ENCODE results near the gene C17orf107.

Gene C17orf107

DNA sequence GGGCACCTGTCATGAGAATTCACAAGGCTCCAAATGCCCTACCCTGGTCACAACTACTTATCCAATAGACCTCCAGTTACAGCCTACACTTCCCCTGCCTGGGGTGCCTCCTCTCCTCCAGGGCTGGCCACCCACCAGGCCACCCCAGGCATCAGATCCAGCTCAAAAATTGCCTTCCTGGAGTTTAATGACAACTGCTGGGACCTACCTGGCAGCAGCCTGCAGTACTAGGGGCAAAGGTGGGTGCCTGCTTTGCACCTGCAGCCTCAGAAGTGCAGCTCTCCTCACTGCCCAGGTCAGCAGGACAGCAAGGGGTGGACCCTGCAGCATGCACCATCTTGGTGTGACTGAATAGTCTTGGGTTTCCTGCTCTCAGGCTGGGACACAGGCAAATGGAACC lies 36.3 kb downstream of the C17orf107 start:
- no peak for DNase-seq (ENCODE audit: low read depth)

- DNase-seq (ENCODE audit: low read depth): no peak
Observed at GRCh38 chr17:4936436-4936835, 37.1 kb downstream of the C17orf107 start.

DNA sequence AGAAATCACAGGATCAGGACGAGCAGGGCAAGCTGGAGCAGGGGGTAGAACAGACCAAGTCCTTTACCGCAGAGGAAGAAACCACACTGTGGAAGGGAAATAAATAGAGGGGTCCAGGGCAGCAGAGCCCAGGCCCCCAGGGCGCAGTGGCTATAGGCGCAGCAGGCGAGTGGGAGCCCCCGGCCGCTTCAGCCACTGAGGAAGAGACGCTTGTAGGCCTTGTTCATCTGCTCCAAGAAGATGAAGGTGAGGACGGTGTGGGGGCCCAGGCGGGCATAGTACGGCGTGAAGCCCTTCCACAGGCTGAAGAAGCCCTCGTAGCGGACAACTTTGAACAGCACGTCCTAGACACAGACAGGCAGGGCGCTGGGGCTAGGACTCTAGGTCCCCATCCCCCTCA lies 38.2 kb downstream of the C17orf107 start:
- DNase-seq (ENCODE audit: low read depth): no peak

DNA sequence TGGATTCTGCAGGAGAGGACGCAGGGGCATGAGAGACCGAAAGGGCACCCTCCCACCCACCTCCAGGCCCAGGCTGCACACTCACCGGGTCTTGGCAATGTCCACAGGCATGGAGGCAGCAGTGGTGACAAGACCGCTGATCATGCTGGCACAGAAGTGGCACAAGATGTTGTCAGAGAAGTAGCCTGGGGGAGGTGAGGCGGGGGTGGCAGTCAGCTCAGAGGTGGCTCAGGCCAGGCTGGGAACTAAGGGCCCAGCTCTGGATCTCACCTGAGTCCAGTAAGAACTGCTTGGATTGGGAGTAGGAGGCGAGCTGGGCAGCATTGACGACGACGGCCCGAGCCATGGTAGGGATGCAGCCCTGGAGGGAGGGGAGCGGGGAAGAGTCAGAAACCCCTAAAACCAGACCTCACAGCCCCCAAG lies 38.7 kb downstream of the C17orf107 start:
- DNase-seq (ENCODE audit: low read depth): no peak

GRCh38 chr17:4938688-4939545 lies 39.6 kb downstream of the C17orf107 start:
- no peak for DNase-seq (ENCODE audit: low read depth)

DNA sequence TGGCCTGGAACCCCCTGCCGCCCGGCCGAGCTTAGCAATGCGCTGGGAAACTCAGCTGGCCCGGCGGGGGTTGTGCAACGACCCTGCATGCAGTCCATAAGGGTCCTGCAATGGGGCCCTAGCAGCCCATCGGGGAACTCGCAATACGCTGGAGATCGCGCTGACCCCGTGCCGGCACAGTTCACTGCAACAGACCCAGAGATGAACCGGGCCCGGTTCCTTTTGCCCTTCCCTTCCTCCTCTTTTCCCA lies 40.1 kb downstream of the C17orf107 start:
- DNase-seq (ENCODE audit: low read depth): no peak

GRCh38 chr17:4939796-4940554 lies 40.6 kb downstream of the C17orf107 start, which contains the start of the genes RNF167 and SLC25A11:
Gene RNF167 (plus strand): TSS chr17:4940268. CDS start chr17:4940910, 642 bp downstream.
Gene SLC25A11 (minus strand): TSS chr17:4940046. CDS start chr17:4939910, 136 bp downstream.
- peak; percentile 94 for DNase-seq (ENCODE audit: low read depth)

DNA sequence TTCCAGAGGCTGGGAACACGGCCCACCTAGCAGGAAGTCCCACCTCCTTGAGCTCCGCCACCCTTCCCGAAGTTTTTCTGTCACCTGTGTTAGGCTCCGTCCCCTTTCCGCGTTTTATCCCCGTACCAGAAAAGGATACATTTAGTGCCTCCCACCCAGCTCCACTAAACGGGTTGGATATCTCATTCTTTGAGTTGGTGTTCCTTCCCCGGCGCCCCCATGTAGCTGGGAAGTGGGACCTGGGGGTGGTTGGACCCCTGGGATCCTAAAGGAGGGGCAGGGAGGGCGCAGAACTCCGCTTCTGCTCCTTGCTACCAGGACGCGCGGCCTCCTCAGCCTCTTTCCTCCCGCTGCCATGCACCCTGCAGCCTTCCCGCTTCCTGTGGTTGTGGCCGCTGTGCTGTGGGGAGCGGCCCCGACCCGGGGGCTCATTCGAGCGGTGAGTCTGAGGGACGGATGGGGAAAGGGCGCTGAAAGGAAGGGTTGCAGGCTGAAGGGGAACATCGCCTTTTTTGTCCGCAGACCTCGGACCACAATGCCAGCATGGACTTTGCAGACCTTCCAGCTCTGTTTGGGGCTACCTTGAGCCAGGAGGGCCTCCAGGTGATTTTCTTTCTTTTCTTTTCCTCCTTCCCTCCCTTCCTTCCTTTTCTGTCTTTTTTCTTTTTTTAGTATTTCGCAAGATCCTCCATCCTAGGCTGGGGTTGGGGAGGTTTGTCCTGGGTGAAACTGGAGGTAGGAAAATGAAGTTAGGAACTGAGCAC lies 41.4 kb downstream of the C17orf107 start:
- no peak for DNase-seq (ENCODE audit: low read depth)

- no peak for DNase-seq (ENCODE audit: low read depth)
Observed at GRCh38 chr17:4941319-4941610, 41.9 kb downstream of the C17orf107 start.

GRCh38 chr17:4942760-4943508 lies 43.6 kb downstream of the C17orf107 start:
- no peak for DNase-seq (ENCODE audit: low read depth)

DNA sequence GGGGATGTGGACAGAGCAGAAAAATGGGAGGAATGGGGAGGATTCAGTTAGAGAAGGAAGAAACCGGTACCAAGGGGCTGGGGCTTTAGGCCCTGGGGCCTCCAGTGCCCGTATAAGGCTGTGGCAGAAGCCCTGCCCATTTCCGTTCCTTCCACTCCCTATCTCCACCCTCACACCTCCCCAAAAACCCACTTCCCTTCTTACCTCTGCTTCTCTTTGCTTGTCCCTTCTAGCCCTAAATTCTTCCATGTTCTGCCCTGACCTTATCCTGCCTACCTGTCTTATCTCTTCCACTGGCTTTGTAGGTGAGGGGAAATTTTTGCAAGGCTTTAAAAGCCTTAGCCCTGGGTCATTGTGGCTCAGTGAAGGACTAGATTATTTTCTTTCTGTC lies 44.8 kb downstream of the C17orf107 start:
- no peak for DNase-seq (ENCODE audit: low read depth)

DNA sequence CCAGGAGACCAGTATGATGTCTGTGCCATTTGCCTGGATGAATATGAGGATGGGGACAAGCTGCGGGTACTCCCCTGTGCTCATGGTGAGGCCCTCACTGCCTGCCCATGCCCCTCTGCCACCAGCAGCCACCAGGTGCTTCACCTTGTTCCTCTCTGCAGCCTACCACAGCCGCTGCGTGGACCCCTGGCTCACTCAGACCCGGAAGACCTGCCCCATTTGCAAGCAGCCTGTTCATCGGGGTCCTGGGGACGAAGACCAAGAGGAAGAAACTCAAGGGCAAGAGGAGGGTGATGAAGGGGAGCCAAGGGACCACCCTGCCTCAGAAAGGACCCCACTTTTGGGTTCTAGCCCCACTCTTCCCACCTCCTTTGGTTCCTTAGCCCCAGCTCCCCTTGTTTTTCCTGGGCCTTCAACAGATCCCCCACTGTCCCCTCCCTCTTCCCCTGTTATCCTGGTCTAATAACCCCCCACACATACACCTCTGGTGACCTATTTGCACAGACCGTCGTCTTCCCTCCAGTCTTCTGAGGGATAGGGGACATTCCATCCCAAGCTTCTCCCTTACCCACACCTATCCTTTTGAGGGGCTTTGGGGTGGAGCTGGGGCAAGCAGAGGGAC lies 45.3 kb downstream of the C17orf107 start:
- DNase-seq (ENCODE audit: low read depth): no peak

DNA sequence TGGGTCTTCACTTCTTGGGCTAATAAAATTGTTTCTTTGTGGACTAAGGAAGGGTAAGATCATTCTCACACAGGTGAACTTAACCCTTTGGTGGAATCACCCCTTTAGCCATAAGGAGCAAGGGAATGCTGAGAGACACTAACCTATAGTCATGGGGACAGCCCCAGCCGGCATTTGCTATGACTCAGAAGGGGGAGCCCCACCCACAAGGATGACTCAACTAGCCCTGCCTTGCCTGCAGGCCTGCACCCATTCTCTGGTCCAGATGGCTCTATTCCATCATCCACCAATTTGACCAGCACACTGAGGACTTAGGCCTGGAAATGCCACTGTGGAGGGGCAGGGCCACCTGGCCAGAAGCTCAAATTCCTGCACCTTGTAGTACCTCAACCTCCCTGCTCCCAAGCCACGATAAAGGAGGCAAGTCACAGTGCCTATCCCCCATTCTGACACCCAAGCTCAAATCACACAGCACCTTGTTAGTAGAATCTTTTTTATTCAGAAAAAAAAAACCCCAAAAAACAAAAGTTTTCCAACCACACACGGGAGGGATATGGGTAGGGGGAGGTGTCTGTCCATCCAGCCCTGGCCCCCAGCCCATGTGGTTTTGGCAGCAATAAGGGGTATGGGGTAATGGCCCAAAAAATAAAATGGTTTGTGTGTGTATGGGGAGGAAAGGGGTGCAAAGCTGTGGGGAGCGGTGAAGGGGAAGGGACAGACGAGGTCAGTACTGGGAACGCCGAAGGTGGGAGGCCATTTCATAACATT lies 46.0 kb downstream of the C17orf107 start:
- DNase-seq (ENCODE audit: low read depth): peak; percentile 66

DNA sequence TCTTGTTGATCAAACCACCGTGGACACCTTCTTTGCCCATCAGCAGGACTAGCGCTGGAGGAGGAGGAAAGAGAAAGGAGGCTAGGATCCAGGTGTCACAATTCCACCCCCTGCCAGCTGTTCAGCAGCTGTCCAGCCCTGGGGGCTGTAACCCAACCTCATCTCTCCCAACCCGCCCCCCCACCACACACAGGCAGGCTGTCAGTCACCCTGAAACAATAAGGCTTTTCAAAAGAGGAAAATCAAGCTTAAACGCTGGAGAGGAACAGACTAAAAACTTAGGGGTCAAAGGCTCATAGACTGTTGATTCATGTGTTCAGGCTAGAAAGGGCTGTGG lies 46.6 kb downstream of the C17orf107 start:
- no peak for DNase-seq (ENCODE audit: low read depth)

DNA sequence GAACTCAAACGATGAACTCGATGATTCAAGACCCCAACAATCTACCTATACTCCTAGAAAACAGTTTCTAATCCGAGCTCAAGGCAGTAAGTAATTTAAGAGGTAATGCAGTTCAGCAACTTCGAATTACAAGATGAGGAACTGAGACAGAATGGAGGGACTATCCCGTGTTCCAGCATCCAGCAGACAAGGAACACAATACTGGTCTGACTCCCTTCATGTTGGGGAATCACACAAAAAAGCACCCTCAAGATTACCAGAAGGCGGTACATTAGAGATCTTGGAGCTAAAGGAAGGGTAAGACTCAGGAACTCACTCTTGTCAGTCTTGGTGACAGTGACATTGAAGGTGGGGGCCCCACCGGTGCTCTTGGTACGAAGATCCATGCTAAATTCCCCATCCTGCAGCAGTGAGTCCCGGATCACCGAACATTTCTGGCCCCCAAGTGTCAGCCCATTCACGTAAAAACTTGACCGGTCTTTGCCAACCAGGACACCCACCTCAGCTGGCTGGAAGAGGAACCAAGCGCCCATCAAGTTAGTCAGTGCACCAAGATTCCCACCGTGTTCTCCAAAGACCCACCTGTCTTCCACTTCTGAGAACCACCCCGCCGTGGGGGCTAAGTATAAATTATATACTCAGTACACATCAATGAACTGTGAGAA lies 47.1 kb downstream of the C17orf107 start:
- DNase-seq (ENCODE audit: low read depth): no peak

GRCh38 chr17:4947010-4947410 lies 47.7 kb downstream of the C17orf107 start:
- DNase-seq (ENCODE audit: low read depth): no peak

GRCh38 chr17:4947411-4948165 lies 48.3 kb downstream of the C17orf107 start:
- no peak for DNase-seq (ENCODE audit: low read depth)

GRCh38 chr17:4948166-4948930 lies 49.0 kb downstream of the C17orf107 start, which contains the start of gene PFN1:
Gene PFN1 (minus strand): TSS chr17:4948530. CDS start chr17:4948394, 136 bp downstream.
- peak; percentile 62 for DNase-seq (ENCODE audit: low read depth)

GRCh38 chr17:4948931-4949320 lies 49.6 kb downstream of the C17orf107 start:
- DNase-seq (ENCODE audit: low read depth): no peak
